Prostate gland (tissue), 2 donors: ENCODE results near the gene TMSB10. TPM values are rescaled to one million over a fixed set of nuclear protein-coding genes. Genes with fewer than 3 reads are reported as not detected.

Source experiments
- DNase-seq: peaks from one replicate; pipeline ENCODE4 v3.0.0-alpha.2; 2019; ENCODE audit warnings: low spot score
- H3K27ac ChIP-seq, 2 donors: fragments of 200-600 bp; sonication (generic); 2 replicates each; pipeline ENCODE4 v1.5.1; 2017 to 2019
- H3K27me3 ChIP-seq: fragments of 200-600 bp; sonication (generic); replicated peaks from 2 replicates; pipeline ENCODE4 v1.5.1; 2019; ENCODE audit not compliant: insufficient read depth
- H3K36me3 ChIP-seq, 2 donors: fragments of 200-600 bp; sonication (generic); 1 replicate in 1 of 2; 2 replicates in 1 of 2; pipeline versions ENCODE4 v1.5.1 to v1.8.1; 2017 to 2019
- H3K4me1 ChIP-seq: fragments of 200-600 bp; sonication (generic); replicated peaks from 2 replicates; pipeline ENCODE4 v1.5.1; 2019
- H3K4me3 ChIP-seq, 2 donors: fragments of 200-600 bp; sonication (generic); 2 replicates each; pipeline ENCODE4 v1.5.1; 2017 to 2019
- H3K9me3 ChIP-seq: fragments of 200-600 bp; sonication (generic); 2 replicates; pipeline ENCODE4 v1.5.1; 2017
- POLR2A ChIP-seq: fragments of 450-650 bp; IDR thresholded peaks from one replicate; pipeline ENCODE4 v1.6.1; 2016; ENCODE audit warnings: antibody characterized with exemption, mild to moderate bottlenecking
- POLR2AphosphoS5 ChIP-seq: sonication (generic); formaldehyde crosslinking; IDR thresholded peaks from one replicate; pipeline ENCODE4 v1.6.1; 2017; ENCODE audit warnings: antibody characterized with exemption
- WGBS: methylation state at CpG from one replicate; pipeline ENCODE4 v1.1.5; 2018; 5-methylcytosine and 5-hydroxymethylcytosine counted together
- intact Hi-C: fragments of 100-400 bp; cut with DNase I; formaldehyde crosslinking; loops from one replicate; pipeline ENCODE4 v1.14.2; 2022
- total RNA-seq, 2 donors: library from RNA; depleted of rRNA; stranded (reverse); fragments of >200 nt; gene quantifications; one replicate each; pipeline ENCODE4 v1.1.0, GENCODE V29; 2016

The TMSB10 gene
- total RNA-seq, 2 donors from 2014 or later = 1,100 to 3,014 TPM

- Histone ChIP-seq H3K27me3 (no peaks in the 10 kb centered on the region), H3K36me3 (no peaks in the 10 kb centered on the region), H3K27ac (no peak overlapping the region), H3K4me3 (no peak overlapping the region), H3K9me3 (no peaks in the 10 kb centered on the region), H3K4me1 (peaks cover 7% of the 10 kb centered on the region)
- 85% methylated on average over 6 of the region's 6 CpGs for WGBS
- no peak for DNase-seq
- intact Hi-C loops = no loop called here
- TF ChIP-seq POLR2A = no peak
- no peak for TF ChIP-seq POLR2AphosphoS5
Observed at GRCh38 chr2:84954329-84954728, 48.9 kb downstream of the TMSB10 start.

Other genes starting within 250 kb of the TMSB10 start
- 10 to 100 TPM in 1 of 2 donors, not detected in 1; 10.3 TPM for gene TRABD2A, start 24.6 kb upstream of the TMSB10 start, total RNA-seq
- gene KCMF1, start 65.5 kb downstream of the TMSB10 start, total RNA-seq = 10 to 100 TPM; 20.5 to 33.1 TPM
- 1 to 10 TPM; 2.6 to 7.0 TPM for gene TCF7L1, start 227.7 kb downstream of the TMSB10 start, total RNA-seq